ENCODE results near the gene COL4A2.

The COL4A2 gene

DNA sequence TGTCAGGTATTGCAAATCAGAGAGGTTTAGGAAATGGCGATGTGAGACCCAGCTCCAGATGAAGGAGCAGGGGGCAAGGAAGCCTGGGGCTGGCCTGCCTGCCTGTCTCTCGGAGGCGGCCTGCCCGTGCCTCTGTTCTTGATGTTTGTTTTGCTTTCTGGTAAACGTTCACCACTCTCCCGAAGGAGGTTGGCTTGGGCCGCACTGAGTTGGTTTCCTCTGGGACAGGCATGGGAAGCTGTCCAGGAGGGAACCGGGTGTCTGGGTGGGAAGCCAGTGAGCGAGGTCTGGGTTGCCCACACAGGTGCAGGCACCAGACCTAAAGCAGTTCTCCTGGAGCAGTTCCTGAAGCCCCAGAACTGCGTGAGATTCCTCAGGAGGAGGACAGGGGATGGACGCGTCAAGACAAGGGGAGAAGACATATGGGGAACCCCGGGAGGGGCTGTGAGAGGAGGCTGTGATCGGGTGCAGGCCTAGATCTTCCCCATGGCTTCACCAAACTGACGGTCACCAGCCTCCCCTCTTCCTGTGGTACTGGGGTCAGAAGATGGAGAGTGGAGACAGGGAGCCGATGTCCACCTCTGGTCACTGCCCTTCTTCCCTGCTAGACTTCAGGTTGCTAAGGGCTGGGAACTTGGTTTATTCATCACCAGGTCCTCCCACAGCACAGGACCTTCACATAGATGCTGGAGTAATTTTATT lies 15.2 kb downstream of the COL4A2 start:
- DNase-seq (ENCODE audit: low spot score) = no peak

DNA sequence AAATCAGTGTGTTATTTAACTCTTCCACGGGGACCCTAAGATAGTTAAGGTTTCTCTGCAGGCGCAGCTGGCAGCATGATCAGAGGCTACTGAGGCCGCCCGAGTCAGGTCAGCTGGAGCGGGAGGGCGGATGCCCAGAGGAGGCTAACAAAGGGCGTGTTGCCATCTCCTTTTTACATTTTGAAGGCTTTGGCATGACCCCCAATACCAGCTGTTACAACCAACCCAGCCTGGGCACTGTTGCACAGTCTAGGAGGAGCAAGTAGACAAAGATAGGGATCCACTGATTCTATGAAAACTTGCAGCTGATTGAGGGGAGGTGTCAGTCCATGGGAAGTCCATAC lies 15.7 kb downstream of the COL4A2 start:
- DNase-seq (ENCODE audit: low spot score) = no peak

DNA sequence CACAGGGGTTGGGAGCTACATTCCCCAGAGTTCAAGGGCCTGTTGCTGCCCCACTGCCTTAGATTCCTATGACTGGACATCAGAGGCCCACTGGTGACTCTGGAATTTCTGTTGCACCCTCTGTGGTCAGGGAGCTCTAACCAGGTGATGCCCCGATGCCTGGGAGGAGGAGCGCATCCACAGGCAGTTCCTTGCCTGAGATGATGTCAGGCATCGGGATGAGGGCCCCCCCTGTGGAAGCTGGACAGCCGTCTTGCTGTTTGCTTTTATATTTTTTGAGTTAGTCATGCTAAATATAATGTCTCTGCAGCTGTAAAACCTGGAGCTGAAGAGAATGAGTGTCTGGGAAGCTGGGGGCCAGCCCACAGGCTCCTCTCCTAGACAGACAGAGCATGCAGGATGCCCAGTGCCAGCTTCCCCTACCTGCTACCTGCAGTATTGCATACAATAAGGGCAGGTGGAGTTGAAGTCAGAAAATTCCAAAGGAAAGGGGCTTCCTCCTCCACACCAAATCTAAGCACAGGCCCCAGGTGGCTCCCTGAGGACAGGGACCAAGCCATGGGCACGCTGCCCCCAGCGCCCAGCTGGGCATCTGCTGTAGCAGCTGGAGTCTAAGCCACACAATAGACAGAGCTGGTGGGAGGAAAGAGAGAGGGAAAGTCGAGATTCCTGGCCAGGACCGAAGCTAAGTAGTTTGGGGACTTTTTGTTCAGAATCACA lies 16.2 kb downstream of the COL4A2 start:
- DNase-seq (ENCODE audit: low spot score) = no peak

DNA sequence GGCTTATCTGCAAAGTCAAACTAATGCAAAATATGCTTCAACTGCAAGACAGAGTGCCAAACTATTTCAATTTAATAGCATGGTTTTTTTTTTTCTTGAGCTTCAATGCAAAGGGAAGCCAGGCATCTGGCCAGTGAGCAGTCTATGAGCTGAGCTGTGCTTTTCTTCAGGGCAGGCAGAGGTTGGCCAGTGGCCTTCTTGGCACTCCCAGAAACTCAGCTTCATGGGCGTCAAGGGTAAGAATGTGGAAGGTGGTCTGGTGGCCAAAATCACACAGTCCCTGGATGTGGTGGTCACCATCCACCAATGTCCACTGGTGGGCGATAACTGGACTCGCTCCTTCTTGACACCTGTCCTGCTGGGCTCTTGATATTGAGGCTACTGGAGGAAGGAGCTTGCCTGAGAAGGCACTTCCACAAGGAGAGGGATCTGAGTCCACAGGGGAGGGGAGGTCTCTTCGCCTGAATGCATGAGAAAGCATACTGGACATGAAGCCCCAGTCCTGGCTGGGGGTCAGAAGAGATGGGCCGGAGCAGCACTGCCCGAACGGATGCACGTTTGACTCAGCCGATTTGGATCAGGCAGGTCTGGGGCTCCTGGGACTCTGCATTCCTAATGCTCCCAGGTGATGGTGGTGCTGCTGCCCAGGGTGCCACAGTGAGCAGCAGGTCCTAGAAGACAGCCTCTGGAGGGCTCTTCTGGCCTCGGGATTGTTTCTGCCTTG lies 17.1 kb downstream of the COL4A2 start:
- no peak for DNase-seq (ENCODE audit: low spot score)

DNA sequence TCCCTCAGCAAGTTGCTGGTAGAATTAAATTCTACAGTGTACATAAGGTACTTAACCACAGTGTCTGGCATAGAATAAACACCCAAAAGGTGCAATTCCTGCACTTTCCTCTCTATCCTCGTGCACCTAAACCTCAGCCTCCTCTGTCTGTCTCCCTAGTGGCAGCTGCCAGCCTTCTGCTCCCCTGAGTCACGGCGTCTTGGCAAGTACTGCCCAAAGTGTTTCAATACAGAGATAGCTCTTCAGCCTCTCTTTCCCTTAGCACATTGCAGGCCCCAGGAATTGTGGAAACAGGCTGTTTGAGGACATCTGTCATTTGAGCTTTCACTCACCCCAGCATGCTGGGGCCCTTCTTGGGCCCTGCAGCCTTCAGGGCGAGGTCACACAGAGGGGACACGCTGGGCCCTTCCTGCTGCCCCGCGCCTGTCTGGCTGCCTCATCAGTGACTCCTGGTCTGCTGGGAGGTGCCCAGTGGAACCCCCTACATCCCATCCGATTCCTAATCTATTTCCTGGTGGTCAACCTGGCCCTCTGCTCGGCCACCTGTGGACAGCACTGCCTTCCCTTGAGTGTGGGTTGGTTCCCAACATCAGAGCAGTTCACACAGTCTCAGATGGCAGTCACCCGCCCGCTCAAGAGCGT lies 19.3 kb downstream of the COL4A2 start:
- no peak for DNase-seq (ENCODE audit: low spot score)

DNA sequence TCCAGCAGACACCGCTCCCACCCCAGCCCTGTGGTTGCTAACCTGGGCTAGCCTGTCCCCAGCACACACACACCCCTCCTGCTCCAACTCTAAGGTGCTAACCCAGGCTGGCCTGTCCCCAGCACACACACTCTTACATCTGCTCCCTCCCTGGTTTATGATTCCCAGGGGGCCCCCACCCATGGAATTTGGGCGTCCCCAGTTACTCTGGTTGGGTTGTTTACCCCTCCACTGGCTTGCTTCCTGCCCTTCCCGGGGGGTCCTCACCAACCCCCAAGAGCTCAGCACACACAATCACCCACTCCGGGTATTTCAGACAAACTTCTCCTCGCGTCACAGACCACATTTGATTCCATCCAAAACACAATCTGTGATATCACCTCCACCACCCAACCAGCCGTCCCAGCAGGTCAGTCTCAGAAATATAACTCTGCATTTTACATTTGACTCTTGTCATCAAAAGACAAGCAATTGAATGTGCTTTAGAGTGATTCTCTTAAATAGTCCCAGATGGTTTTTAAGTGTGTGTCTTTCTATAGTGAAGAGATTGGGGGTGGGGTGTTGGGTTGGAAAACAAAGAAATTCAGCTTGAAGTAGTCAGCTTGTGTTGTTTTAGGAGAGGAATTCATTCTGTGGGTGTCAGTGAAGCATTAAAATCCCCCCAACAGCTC lies 20.1 kb downstream of the COL4A2 start:
- no peak for DNase-seq (ENCODE audit: low spot score)

DNA sequence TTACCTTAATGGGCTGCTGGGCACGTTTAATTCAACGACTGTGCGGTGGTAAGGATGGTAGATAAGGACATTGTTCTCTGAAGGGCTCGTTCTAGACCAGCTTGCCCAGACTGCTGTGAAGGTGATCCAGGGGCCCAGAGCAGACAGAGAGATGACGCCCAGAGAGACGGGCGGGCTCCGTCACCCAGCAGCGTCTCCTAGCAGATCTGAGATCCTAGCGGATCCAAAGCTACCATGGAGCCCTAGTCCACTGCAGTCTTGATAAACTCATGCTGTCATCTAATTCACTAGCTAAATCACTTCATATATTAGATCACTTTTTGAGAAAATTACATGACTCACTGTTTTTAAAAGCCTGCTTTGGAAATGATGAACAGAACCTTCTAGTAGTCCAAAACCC lies 21.5 kb downstream of the COL4A2 start:
- no peak for DNase-seq (ENCODE audit: low spot score)

DNA sequence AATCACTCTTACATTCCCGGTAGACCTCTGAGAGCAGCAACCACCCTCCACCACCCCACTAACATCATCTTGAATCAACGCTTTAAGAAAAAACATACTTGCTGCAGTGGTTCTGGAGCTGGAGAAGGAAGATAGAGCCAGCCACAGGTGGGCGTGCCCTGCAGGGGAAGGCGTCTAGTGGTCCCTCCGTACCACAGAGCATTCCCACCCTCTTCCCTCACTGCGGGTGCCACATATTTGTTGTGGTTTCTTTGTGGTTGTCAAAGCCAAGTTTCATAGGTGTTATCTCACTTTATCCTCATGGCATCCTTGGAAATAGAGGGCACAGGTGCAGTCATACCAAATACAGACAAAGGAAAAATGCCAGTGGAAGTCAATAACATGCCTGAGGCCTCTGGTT lies 22.2 kb downstream of the COL4A2 start:
- no peak for DNase-seq (ENCODE audit: low spot score)

DNA sequence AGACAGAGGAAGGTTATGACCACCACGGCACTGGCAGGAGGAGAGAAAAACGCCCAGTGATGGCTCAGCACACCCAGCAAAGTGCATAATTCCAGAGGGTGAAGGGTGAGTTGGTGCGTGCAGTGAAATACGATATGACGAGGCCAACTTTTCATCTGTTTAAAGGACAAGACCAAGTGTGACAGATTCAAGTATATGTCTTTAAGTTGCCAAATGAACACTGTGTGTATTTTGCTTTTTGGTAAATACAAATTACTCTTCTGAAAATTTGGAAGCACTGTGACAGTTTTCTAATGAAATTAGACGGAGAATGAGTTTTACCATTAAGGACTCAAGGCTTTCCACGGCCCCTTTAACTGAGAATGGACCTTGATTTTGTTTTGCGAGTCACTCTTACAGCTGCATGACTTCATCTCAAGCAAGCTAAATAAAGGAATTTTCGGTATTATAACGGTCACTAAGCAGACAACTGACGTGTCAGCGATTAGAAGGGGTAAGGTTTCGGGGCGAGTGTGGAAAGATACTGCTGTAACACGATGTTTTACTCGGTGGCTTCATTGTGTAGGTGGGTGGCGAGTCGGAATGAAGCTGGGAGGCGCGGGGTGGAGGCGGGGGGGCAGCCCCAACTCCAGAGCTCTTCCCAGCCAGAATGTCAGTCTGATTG lies 22.8 kb downstream of the COL4A2 start:
- no peak for DNase-seq (ENCODE audit: low spot score)

DNA sequence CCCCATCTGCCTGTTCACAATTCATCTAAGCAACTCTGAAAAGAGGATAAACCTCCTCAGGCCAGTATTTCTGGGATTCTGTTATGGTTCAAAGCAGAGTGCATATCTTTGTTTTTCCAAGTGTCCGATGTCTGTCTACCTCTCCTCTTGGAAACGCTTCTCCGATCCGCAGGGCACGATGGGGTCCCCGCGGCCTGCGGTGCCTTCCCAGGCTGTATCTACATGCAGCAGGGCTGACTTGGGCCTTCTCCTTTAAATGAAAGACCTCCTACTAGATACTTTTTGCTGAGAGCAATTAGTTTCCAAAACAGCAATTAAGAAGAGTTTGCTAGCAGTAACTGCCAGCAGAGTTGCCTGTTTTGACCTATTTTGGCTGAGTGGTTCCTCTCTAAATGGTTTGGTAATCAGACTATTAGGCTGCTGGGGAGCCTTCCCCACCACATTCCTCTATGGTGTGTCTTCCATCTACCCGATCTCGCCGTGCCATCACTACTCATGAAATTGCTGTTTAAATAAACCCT lies 23.5 kb downstream of the COL4A2 start:
- DNase-seq (ENCODE audit: low spot score) = no peak

DNA sequence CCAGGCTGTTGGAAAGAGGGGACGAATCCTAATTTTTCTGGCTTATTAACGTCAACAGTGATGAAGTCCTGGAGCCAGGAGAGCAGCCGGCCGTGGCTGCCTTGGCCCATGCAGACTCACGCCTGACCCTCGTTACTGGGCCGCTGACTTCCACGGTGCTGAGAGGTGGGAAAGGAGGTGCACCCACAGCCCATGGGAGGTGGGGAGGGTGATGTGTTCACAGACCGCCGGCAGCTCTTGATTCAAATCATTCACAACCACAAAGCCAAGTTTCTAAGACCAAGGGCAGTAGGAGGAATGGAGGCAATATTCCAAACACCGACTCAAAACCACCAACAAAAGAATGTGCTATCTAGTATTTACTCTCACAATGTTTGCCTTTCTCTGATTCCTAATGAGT lies 24.3 kb downstream of the COL4A2 start:
- DNase-seq (ENCODE audit: low spot score) = no peak

DNA sequence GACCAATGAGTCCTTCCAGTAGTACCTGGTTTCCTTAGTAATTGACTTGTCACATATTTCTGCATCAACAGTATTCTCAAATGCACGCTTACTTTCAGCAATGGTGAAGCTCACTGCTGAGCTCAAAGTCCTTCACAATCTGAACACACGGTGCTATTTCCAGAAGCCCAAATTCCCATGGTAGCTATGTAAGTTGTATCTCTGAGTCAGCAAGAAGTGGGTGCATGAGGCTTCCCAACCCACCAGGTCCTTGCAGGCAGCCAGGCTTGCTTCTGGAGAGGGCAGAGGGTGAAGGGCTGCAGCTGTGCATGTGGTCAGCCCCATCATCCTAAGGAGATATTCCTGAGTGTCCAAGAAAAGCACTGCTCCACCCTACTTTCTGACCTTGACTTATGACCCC lies 25.7 kb downstream of the COL4A2 start:
- DNase-seq (ENCODE audit: low spot score) = no peak

DNA sequence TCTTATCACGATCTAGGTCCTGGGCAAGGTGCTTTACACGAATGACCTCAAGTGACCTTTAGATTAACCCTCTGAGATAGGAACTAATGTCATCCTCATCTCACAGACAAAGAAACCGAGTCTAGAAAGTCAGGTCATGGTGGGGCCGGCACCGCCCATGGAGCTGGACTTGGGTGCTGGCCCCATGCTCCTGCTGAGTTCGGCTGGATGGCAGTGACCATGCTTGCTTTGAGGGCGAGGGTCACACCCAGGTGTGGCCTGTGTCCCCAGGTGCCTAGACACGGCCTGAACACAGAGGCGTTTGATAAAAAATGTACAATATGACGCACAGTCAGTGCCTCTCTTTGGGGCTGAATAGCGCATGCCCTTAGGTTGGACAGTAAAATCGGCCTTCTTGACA lies 26.8 kb downstream of the COL4A2 start:
- DNase-seq (ENCODE audit: low spot score) = no peak

DNA sequence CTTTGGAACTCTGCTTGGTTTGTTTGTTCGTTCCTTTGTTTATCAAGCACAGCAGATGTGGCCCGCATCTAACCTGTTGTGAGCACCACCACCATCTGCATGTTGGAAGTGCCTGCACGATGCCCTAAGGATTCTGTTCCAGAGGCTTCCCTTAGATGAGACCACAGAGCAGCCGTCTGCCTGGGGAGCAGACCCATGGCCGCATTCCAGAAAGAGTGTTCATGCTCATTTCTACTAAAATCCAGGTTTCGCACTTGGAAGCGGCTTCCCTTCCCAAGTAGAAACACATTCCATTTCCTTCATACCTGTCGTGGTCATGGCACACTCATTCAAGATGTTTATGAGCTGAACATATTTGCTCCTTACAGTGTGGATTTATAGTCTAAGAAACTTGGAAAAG lies 27.2 kb downstream of the COL4A2 start:
- no peak for DNase-seq (ENCODE audit: low spot score)

DNA sequence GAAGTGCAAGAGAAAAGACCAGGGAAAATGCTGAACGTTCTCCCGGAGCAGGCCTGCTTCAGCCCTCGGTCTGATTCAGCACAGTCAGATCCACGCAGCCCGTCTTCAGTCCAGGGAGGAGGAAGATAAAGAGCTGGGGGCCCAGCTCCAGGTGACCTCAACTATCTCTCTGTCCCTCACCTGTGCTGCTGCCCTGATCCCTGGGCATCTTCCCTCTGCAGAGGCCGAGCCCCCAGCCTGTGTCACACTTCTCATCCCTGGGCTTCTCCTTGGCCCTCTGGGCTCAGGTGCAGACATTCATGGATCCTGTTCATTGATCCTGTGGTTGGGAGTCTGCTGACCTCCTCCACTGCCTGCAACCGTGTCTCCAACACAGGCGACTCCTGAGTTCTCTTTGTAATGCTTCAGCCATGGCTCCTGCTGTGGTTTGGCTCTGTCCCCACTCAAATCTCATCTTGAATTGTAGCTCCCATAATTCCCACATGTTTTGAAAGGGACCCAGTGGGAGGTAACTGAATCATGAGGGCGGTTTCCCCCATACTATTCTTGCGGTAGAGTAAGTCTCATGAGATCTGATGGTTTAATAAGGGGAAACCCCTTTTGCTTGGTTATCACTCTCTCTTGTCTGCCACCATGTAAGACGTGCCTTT lies 27.9 kb downstream of the COL4A2 start:
- no peak for DNase-seq (ENCODE audit: low spot score)

DNA sequence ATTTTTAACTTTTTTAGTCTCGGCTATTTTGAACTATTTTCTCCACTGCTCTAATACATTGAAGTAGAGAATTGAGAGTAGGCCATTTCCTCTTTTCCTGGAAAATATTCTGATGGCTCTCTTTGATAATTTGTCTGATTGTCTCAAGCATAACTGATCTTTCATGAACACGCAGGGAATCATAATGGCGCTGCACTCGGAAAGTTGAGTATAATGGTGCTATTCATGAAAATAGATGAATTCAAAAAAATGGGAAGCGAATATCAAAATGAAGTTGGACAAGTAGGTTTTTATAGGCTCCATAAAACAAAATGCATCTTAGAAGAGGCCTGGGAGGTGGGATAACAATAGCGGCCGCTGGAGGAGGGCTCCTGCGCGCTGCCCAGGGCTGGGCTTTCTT lies 29.0 kb downstream of the COL4A2 start:
- no peak for DNase-seq (ENCODE audit: low spot score)

DNA sequence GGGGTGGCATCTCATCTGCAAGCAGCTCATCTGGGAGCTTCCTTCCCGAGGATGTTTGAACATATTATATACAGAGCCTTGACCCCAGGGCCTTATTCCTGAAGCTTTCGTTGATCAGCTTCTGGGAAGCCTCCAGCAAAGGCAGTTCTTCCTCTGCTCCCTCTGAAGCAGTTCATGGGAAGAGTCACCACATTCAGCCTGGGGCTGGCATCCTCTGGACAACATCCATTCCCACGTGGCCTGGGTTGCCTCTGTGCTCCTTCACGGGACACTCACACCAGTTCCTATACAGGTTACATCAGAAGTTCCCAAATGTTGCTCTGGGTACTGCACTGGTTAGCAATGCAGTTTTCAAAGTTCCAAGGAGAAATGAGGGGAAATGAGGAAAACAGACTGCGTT lies 29.6 kb downstream of the COL4A2 start:
- DNase-seq (ENCODE audit: low spot score) = no peak

DNA sequence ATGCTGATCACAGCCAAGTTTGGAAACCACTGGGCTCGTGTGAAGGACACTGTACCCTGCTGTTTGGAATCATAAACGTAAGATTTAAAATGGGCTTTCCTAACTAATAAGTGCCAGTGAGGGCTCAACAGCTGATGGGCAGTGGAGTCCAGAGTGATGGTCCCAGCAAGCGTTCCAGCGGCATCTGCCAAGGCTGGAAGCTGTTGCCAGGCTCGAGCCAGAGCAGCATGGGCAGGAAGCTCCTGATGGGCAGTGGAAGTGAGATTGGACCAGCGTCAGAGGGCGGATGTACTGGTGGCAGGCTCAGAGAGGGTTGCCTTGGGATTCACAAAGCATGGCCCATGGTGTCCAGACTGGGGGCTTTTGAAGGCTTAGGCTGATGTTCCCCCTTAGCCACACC lies 30.2 kb downstream of the COL4A2 start:
- no peak for DNase-seq (ENCODE audit: low spot score)

DNA sequence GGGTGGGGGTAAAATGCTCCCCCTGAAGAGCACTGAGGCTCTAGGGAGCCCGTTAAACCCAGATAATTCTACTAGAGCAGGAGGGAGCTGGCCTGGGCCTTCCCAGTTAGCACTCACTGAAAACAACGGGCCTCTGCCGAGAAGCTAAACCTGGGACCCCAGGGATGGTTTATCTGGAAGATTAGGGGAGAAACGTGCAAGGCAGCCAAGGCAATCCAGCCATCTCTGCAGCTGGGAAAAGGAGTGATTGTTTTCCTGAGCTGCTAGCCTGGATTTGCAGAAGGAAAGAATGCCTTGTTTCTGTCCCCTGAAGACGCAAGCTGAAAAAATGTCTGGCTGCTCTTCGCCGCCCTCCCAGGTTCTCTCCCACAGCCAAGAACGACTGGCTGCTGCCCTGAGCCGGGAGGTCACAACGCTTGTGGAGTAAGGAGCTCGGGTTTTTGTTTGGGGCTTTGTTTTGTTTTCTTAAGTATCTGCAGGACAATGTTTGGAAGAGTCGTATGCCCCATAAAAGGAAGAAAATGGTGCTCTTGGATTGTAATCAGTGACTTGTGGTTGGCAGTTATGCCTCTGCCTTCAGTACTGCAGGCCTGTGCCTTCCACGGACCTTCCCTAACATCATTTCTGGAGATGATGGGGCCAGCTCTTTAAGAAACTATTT lies 31.5 kb downstream of the COL4A2 start:
- DNase-seq (ENCODE audit: low spot score) = no peak

DNA sequence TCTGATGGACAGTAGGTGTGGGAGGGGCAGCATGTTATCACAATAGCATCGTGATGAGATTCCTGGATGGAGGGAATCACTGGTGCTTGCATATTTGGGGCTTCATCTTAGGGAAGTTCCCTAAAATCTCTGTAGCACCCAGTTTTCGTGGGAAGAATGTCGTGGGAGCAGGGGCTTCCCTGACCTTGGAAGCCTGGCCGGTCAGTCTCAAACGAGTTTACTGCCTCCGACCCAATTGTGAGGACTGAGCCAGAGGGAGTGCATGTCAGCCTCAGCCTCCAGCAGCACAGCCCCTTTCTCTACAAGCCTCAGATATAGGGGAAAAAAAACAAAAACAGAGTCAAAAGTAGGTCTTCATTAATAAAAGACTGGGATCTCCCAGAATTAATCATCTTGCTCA lies 32.2 kb downstream of the COL4A2 start:
- DNase-seq (ENCODE audit: low spot score) = no peak
